Stimulated activated CD8-positive, alpha-beta memory T cell treated with anti-CD3 and anti-CD28 coated beads, Interleukin-7, amount 100 ng/mL, for 48 hours (primary cell): ENCODE data around the gene SASH3.

Experiments used
- DNase-seq, 2 donors: peaks; one replicate each; pipeline ENCODE4 v3.0.0-alpha.2; 2020; ENCODE audit warnings: low read depth in 1 of 2; ENCODE audit errors: extremely low read depth in 1 of 2

The SASH3 gene

GRCh38 chrX:129781680-129782495 lies 2.1 kb downstream of the SASH3 start:
- no peak for DNase-seq

- DNase-seq, result no peak
Observed at GRCh38 chrX:129782706-129783105, 3.0 kb downstream of the SASH3 start.

GRCh38 chrX:129783291-129783713 lies 3.6 kb downstream of the SASH3 start:
- DNase-seq, result no peak

GRCh38 chrX:129784371-129784770 lies 4.6 kb downstream of the SASH3 start:
- no peak for DNase-seq

GRCh38 chrX:129785160-129785947 lies 5.6 kb downstream of the SASH3 start:
- no peak for DNase-seq

- DNase-seq, result no peak
Observed at GRCh38 chrX:129786210-129786651, 6.5 kb downstream of the SASH3 start.

- DNase-seq, result no peak
Observed at GRCh38 chrX:129787336-129788055, 7.7 kb downstream of the SASH3 start.

DNA sequence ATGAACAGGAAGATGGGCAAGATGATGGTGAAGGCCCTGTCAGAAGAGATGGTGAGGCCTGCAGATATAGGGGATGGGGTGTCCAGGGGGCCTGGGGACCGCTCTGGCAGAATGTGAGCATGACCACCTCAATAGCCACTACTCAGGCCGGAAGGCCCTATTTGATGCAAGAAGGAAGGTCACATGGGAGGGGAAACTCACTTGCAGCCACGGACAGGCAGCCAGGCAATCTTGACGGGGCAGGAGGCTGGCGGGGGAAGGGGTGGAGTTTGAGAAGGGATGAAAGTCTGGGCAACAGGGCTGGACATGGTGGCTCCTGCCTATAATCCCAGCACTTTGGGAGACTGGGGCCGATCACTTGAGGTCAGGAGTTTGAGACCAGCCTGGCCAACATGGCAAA lies 8.8 kb downstream of the SASH3 start:
- DNase-seq, result no peak

DNA sequence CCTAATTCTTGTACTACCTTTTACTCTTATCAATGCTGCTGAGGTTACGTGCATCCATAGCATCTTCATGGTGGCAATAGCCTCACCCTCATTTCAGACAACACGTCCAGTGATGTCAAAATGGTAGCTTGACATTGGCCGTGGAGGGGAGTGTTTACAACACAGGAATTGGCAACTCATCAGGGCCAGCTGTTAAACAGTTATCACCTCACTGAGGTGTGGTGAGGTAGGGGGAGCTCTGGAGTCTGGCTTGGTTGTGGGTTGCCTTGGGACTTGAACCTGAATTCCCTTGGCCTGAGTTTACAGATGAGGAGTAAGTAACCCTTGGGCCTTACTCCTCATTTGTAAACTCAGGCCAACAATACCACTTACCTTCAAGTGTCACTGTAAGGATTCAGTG lies 10.4 kb downstream of the SASH3 start:
- DNase-seq, result no peak

DNA sequence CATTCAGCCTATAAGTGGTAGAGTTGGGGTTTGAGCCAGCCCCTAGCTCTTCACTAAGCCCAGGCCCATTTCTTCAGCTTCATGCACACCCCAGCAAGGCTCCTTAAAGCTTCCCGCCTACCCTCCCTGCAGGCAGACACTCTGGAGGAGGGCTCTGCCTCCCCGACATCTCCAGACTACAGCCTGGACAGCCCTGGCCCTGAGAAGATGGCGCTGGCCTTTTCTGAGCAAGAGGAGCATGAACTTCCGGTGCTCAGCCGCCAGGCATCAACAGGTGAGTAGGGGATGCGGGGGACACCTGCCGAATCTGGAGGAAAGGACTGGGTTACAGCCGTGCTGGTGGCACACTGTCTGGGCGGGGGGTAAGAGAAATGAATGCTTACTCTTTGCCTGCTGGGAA lies 11.1 kb downstream of the SASH3 start:
- no peak for DNase-seq

DNA sequence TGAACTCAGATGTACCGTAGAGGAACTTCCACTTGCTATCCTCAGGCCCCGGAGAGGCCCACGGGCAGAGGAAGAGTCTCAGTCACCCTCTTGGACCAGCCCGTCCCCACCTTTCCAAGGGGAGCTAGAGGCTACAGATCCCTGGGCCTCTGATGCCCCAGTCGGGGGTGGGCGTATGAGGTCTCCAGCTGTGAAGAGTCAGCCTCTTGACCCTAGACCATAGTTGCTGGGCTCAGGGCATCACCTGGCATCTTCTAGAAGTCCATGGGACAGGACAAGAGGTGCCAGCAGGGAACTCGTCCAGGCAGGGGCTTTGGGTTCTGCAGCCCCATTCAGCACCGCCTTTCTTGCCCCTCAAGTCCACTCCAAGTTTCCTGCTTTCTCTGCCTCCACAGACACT lies 11.6 kb downstream of the SASH3 start:
- DNase-seq, result no peak

GRCh38 chrX:129791961-129792570 lies 12.3 kb downstream of the SASH3 start:
- no peak for DNase-seq

DNA sequence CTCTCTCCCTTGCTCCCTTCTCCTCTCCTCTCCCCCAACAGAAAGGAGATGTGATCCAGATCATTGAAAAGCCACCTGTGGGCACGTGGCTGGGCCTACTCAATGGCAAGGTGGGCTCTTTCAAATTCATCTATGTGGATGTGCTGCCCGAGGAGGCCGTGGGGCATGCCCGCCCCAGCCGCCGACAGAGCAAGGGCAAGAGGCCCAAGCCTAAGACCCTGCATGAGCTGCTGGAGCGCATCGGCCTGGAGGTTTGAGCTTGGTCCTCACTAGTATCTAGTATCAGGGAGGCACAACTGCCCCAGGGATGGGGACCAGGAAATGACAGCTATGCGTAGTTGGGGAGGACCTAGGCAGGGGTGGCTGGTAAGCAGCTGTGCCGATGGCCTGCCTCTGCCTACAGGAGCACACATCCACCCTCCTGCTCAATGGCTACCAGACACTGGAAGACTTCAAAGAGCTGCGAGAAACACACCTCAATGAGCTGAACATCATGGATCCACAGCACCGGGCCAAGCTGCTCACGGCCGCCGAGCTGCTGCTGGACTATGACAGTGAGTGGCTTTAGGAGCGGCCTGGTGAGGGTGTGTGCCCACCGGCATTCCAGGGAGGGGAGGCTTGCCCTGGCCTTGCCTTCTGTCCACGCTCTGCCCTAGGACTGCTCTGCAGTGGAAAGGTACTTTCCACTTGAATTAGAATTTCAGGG lies 13.0 kb downstream of the SASH3 start:
- no peak for DNase-seq

DNA sequence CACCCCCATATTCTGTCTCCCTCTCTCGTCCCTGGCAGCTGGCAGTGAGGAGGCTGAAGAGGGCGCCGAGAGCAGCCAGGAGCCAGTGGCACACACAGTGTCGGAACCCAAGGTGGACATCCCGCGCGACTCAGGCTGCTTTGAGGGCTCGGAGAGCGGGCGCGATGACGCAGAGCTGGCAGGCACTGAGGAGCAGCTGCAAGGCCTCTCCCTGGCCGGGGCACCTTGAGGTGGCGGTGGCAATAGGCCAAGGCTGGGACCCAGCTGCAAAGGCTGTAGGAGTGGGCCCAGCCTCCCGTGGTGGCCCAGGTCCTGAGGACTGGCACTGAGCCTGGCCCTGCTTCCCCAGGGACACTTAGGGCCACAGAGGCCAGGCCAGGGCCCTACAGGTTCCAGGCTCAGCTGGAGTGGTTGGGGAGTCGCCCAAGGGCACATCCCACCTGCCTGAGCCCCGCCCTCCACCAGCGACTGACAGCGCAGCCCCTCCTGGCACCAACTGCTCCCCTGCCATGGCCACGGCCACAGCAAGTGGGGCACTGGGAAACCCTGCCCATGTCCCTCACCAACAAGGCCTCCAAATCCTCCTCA lies 13.9 kb downstream of the SASH3 start:
- DNase-seq, result no peak

- DNase-seq, result no peak
Observed at GRCh38 chrX:129795584-129795983, 15.8 kb downstream of the SASH3 start.

GRCh38 chrX:129797251-129797906 lies 17.6 kb downstream of the SASH3 start:
- DNase-seq, result no peak

GRCh38 chrX:129798456-129798855 lies 18.7 kb downstream of the SASH3 start:
- no peak for DNase-seq

DNA sequence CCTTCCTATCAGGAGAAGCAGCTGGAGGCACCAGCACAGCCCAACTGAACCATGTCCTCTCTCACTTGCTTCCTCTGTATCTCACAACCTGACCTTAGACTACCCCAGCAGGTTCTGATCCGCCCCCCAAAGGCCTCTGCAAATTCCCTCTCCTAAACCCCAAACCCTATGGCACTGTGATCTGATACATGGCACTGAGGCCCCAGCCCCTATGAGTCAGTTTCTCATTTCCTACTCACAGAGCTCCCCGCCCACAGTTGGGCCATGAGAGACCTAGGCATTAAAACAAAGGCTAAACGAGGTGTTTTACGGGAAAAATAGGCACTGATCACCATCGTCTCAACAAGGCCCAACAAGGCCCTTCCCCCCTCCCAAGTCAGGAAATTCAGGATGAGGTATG lies 19.1 kb downstream of the SASH3 start:
- DNase-seq, result peak in 1 of 2 donors; percentile 32

- no peak for DNase-seq
Observed at GRCh38 chrX:129800186-129800585, 20.4 kb downstream of the SASH3 start.
